CD8-positive, alpha-beta memory T cell (primary cell): ENCODE measurements around the gene PHF11. TPM values are rescaled to one million over a fixed set of nuclear protein-coding genes. Genes with fewer than 3 reads are reported as not detected.
A peak's percentile ranks its signal among the peaks of the same experiment; 100 is the strongest.

Experiments
- CTCF ChIA-PET: fragments of 350-600 bp; sonication (Branson Sonifier 250); formaldehyde crosslinking; loops from one replicate; lab custom pipeline; 2021; ENCODE audit warnings: antibody characterized with exemption; lab: Charles Lee
- POLR2A ChIA-PET: fragments of 350-600 bp; sonication (Branson Sonifier 250); formaldehyde crosslinking; loops from one replicate; lab custom pipeline; 2021; ENCODE audit warnings: antibody characterized with exemption; lab: Charles Lee
- DNase-seq, 5 donors: peaks; one replicate each; pipeline versions ENCODE4 v3.0.0 to v3.0.0-alpha.2; 2020 to 2022; ENCODE audit warnings: mixed read lengths in 1 of 5
- H3K27ac ChIP-seq: one replicate; pipeline ENCODE4 v1.7.0; 2013; ENCODE audit warnings: low read depth, mild to moderate bottlenecking, low read length, moderate library complexity
- H3K27me3 ChIP-seq: 2 replicates; pipeline ENCODE4 v1.7.0; 2013; ENCODE audit warnings: low read length, mild to moderate bottlenecking; ENCODE audit not compliant: insufficient read depth, poor library complexity, severe bottlenecking
- H3K36me3 ChIP-seq: 2 replicates; pipeline ENCODE4 v1.7.0; 2013; ENCODE audit warnings: mild to moderate bottlenecking, low read length, moderate library complexity; ENCODE audit not compliant: insufficient read depth
- H3K4me1 ChIP-seq: 2 replicates; pipeline ENCODE4 v1.7.0; 2013; ENCODE audit warnings: mild to moderate bottlenecking, low read length, moderate library complexity; ENCODE audit not compliant: insufficient read depth
- H3K4me3 ChIP-seq: 2 replicates; pipeline ENCODE4 v1.7.0; 2013; ENCODE audit warnings: mild to moderate bottlenecking, low read length
- H3K9me3 ChIP-seq: 2 replicates; pipeline ENCODE4 v1.7.0; 2013; ENCODE audit warnings: mild to moderate bottlenecking, low read length
- H3K27ac Mint-ChIP-seq, 8 donors: one replicate each; pipeline ENCODE4 v1.8.0; 2020 to 2021; ENCODE audit warnings: mixed read lengths in 8 of 8, mild to moderate bottlenecking in 6 of 8, inconsistent platforms in 3 of 8, moderate library complexity in 3 of 8
- H3K27me3 Mint-ChIP-seq, 2 donors: one replicate each; pipeline ENCODE4 v1.8.0; 2020 to 2021; ENCODE audit warnings: mixed read lengths in 2 of 2, mild to moderate bottlenecking in 1 of 2, moderate library complexity in 1 of 2
- H3K36me3 Mint-ChIP-seq, 3 donors: one replicate each; pipeline ENCODE4 v1.8.0; 2020 to 2021; ENCODE audit warnings: mixed read lengths in 3 of 3, inconsistent platforms in 1 of 3, mild to moderate bottlenecking in 1 of 3
- H3K4me1 Mint-ChIP-seq, 3 donors: one replicate each; pipeline ENCODE4 v1.8.0; 2020 to 2021; ENCODE audit warnings: mixed read lengths in 3 of 3, inconsistent platforms in 1 of 3, mild to moderate bottlenecking in 1 of 3
- H3K4me3 Mint-ChIP-seq, 7 donors: one replicate each; pipeline ENCODE4 v1.8.0; 2020 to 2021; ENCODE audit warnings: mixed read lengths in 7 of 7, mild to moderate bottlenecking in 6 of 7, moderate library complexity in 4 of 7, inconsistent platforms in 2 of 7
- H3K9me3 Mint-ChIP-seq, 5 donors: one replicate each; pipeline ENCODE4 v1.8.0; 2020 to 2022; ENCODE audit warnings: mixed read lengths in 5 of 5, mild to moderate bottlenecking in 3 of 5, moderate library complexity in 2 of 5, inconsistent platforms in 1 of 5
- polyA plus RNA-seq: library from polyadenylated mRNA; unstranded; fragments of 300-500 nt; fragmentation: Illumina TruSeq; gene quantifications from one replicate; pipeline ENCODE4 v1.2.3, GENCODE V29; 2021
- total RNA-seq, 2 experiments: library from RNA; stranded (reverse); gene quantifications; one replicate each; pipeline ENCODE4 v1.2.3, GENCODE V29; 2021

The PHF11 gene
- total and polyA plus RNA-seq, 3 experiments from 2014 or later, result 39.1 to 92.6 (median 43.5) TPM

DNA sequence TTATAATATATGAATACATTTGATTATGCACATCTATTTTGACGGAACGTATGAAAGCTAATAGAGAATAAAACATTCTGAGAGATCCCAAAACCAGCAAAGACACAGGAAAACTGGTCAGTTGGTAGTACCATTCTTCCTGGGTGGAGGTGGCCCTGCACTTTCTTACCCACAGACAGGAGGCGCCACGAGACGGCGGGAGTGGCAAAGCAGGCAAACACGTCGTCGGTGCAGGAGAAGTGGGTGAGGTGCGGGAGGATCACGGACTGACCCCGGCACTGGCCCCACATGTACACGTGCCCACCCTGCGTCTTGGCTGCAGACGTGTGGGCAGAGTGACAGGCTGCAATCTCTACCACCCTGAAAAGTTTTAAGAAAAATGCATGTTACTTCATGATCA lies 53.5 kb downstream of the PHF11 start:
- no peaks in the 10 kb centered on the region for H3K27me3 ChIP-seq
- H3K36me3 ChIP-seq, result no peaks in the 10 kb centered on the region
- H3K4me1 ChIP-seq, result no peaks in the 10 kb centered on the region
- no peak overlapping the region for H3K27ac Mint-ChIP-seq
- no peak for DNase-seq
- H3K4me3 Mint-ChIP-seq, result no peak overlapping the region
- H3K4me3 ChIP-seq, result no peak overlapping the region
- ChIA-PET POLR2A (no interaction called here), CTCF (interaction anchor here (1.1 kb wide), 1 partner anchor 9 kb away, joined by 3 read pairs; no protein-coding TSS in a partner anchor)
- no peaks in the 10 kb centered on the region for H3K4me1 Mint-ChIP-seq
- H3K9me3 ChIP-seq, result no peaks in the 10 kb centered on the region
- H3K36me3 Mint-ChIP-seq, result peaks cover 0 to 81% (median 26%) of the 10 kb centered on the region in 3 donors
- H3K27ac ChIP-seq, result no peak overlapping the region
- H3K9me3 Mint-ChIP-seq, result no peaks in the 10 kb centered on the region
- peaks cover 0 to 1% of the 10 kb centered on the region in 2 donors for H3K27me3 Mint-ChIP-seq

DNA sequence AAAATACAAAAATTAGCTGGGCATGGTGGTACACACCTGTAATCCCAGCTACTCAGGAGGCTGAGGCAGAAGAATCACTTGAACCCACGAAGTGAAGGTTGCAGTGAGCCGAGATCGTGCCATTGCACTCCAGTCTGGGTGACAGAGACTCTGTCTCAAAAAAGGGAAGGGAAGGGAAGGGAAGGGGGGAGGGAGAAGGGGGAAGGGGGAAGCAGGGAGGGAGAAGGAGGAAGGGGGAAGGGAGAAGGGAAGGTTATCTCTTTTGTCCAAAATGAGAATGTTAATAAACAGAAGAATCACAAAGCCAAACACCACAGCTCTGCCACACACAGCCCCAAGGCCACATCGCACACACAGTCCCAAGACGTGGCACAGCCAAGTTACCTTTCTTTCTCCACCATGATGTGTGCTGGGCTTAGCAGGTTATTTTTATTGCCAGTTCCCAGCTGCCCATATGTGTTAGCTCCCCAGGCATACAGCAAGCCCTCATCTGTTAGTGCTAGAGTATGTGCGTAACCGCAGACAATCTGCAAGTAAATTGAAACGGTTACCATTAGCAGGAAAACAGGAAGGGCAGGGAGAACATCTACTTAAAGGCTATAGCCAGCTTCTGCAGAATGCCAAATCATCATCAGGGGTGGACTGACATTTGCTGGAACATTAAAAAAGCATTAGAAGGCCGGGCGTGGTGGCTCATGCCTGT lies 55.3 kb downstream of the PHF11 start:
- ChIA-PET POLR2A (interaction anchor here (0.7 kb wide), 1 partner anchor 307 kb away, joined by 5 read pairs; no protein-coding TSS in a partner anchor), CTCF (no interaction called here)
- H3K36me3 ChIP-seq, result peaks cover 8% of the 10 kb centered on the region
- Mint-ChIP-seq H3K4me1 (no peaks in the 10 kb centered on the region), H3K9me3 (no peaks in the 10 kb centered on the region), H3K27ac (no peak overlapping the region), H3K27me3 (peaks cover 0 to 1% of the 10 kb centered on the region in 2 donors), H3K4me3 (no peak overlapping the region), H3K36me3 (peaks cover 0 to 77% (median 21%) of the 10 kb centered on the region in 3 donors)
- H3K9me3 ChIP-seq, result no peaks in the 10 kb centered on the region
- no peak overlapping the region for H3K27ac ChIP-seq
- H3K4me1 ChIP-seq, result no peaks in the 10 kb centered on the region
- no peak overlapping the region for H3K4me3 ChIP-seq
- H3K27me3 ChIP-seq, result no peaks in the 10 kb centered on the region
- DNase-seq, result no peak

DNA sequence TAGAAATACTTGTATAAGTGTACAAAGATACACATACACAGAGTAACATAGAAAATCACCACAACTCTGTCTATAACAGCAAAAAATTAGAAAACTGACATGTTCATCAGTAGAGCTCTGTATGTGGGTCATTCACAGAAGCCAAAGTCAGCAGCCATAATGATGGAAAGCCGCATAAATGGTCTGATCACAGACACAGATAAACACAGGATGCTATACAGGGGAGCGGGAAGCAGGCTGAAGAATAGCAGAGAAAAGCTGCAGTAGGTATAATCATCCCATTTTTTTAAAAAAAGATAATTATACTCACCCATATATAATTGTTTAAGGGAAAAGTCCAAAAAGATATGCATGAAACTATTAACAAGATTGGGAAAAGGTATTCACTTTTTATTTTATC lies 58.1 kb downstream of the PHF11 start:
- H3K36me3 Mint-ChIP-seq, result peaks cover 7 to 70% (median 19%) of the 10 kb centered on the region in 3 donors
- H3K4me3 Mint-ChIP-seq, result no peak overlapping the region
- Histone ChIP-seq H3K4me3 (no peak overlapping the region), H3K36me3 (peaks cover 8% of the 10 kb centered on the region), H3K27me3 (no peaks in the 10 kb centered on the region), H3K27ac (no peak overlapping the region), H3K9me3 (no peaks in the 10 kb centered on the region), H3K4me1 (no peaks in the 10 kb centered on the region)
- H3K27ac Mint-ChIP-seq, result no peak overlapping the region
- H3K27me3 Mint-ChIP-seq, result no peaks in the 10 kb centered on the region
- no peaks in the 10 kb centered on the region for H3K9me3 Mint-ChIP-seq
- no peak for DNase-seq
- ChIA-PET CTCF (no interaction called here), POLR2A (no interaction called here)
- H3K4me1 Mint-ChIP-seq, result no peaks in the 10 kb centered on the region

DNA sequence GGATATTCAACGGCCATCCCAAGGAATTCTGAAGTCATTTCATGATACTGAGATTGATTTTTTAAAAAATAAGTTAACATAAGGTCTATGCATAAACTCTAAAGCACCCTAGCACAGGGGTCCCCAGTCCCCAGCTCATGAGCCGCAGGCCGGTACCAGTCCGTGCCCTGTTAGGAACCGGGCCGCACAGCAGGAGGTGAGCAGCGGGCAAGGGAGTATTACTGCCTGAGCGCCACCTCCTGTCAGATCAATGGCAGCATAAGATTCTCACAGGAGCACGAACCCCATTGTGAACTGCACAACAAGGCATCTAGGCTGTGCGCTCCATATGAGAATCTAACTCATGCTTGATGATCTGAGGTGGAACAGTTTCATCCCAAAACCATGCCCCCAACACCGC lies 58.6 kb downstream of the PHF11 start:
- peaks cover 12% of the 10 kb centered on the region for H3K36me3 ChIP-seq
- no peaks in the 10 kb centered on the region for H3K4me1 ChIP-seq
- no peak overlapping the region for H3K4me3 Mint-ChIP-seq
- peaks cover 10 to 72% (median 22%) of the 10 kb centered on the region in 3 donors for H3K36me3 Mint-ChIP-seq
- ChIA-PET CTCF (no interaction called here), POLR2A (no interaction called here)
- H3K27me3 Mint-ChIP-seq, result no peaks in the 10 kb centered on the region
- DNase-seq, result no peak
- H3K27ac ChIP-seq, result no peak overlapping the region
- no peak overlapping the region for H3K4me3 ChIP-seq
- H3K4me1 Mint-ChIP-seq, result no peaks in the 10 kb centered on the region
- H3K9me3 Mint-ChIP-seq, result no peaks in the 10 kb centered on the region
- no peak overlapping the region for H3K27ac Mint-ChIP-seq
- H3K27me3 ChIP-seq, result no peaks in the 10 kb centered on the region
- H3K9me3 ChIP-seq, result no peaks in the 10 kb centered on the region

DNA sequence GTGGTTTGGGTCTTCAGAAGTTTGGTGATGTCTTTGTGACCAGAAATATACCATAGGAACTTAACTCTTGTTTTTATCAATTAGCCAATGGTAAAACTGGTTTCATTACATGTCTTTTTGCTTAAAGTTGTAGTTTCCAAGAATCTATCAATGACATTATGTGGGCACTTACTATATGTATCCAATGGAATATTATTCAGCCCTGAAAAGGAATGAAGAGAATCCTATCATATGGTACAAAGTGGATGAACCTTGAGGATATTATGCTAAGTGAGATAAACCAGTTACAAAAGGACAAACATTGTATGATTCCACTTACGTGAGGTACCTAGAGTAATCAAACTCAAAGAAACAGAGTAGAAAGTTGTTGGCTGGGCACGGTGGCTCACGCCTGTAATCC lies 63.3 kb downstream of the PHF11 start:
- Histone ChIP-seq H3K27me3 (no peaks in the 10 kb centered on the region), H3K4me1 (no peaks in the 10 kb centered on the region), H3K36me3 (peaks cover 12% of the 10 kb centered on the region), H3K27ac (no peak overlapping the region), H3K4me3 (no peak overlapping the region), H3K9me3 (no peaks in the 10 kb centered on the region)
- ChIA-PET POLR2A (no interaction called here), CTCF (no interaction called here)
- Mint-ChIP-seq H3K4me3 (no peak overlapping the region), H3K27ac (no peak overlapping the region), H3K27me3 (no peaks in the 10 kb centered on the region), H3K9me3 (no peaks in the 10 kb centered on the region), H3K36me3 (peaks cover 21 to 65% (median 26%) of the 10 kb centered on the region in 3 donors), H3K4me1 (peaks cover 0 to 5% (median 0%) of the 10 kb centered on the region in 3 donors)
- DNase-seq, result no peak

DNA sequence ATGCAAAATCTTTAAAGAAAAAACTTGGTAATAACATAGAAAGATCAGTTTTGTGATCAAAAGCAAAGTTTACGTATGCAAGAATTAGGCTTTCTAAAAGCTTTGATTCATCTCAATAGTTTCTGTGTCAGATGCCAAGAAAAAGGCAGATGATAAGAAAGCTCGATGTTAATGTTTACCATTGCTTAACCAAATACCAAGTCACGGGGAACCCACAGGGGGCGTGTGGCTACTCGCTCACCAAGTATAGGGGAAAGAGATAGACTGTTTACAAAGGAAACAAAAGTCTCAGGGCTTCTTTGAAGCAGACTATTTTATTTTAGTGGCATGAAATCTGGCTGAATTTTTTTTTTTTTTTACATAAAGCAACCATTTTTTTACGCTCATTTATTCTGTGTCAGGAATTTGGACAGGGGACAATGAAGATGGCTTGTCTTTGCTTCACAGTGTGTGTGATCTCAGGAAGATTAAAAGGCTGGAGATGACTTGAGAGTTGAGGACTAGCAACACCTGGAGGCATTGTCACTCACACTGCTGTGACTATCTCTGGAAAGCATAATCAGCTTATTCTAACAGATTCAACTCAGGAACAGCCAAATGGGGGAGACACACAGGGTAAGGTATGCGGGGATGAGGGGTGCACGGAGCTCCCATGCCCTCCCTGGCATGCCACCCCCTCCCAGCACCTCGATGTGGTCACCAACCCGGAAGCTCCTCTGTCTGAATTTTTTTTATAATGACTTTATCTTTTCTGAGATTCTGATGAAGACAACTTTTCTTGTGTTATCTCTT lies 64.7 kb downstream of the PHF11 start:
- ChIA-PET POLR2A (no interaction called here), CTCF (no interaction called here)
- no peaks in the 10 kb centered on the region for H3K27me3 Mint-ChIP-seq
- peaks cover 0 to 5% (median 0%) of the 10 kb centered on the region in 3 donors for H3K4me1 Mint-ChIP-seq
- Histone ChIP-seq H3K27ac (no peak overlapping the region), H3K4me1 (no peaks in the 10 kb centered on the region), H3K4me3 (no peak overlapping the region), H3K9me3 (no peaks in the 10 kb centered on the region), H3K36me3 (peaks cover 9% of the 10 kb centered on the region), H3K27me3 (no peaks in the 10 kb centered on the region)
- H3K9me3 Mint-ChIP-seq, result no peaks in the 10 kb centered on the region
- peak overlapping the region in 2 of 8 donors; percentile 33 to 89 for H3K27ac Mint-ChIP-seq
- DNase-seq, result peak in 1 of 5 donors; percentile 32
- H3K4me3 Mint-ChIP-seq, result no peak overlapping the region
- H3K36me3 Mint-ChIP-seq, result peaks cover 21 to 57% (median 25%) of the 10 kb centered on the region in 3 donors

DNA sequence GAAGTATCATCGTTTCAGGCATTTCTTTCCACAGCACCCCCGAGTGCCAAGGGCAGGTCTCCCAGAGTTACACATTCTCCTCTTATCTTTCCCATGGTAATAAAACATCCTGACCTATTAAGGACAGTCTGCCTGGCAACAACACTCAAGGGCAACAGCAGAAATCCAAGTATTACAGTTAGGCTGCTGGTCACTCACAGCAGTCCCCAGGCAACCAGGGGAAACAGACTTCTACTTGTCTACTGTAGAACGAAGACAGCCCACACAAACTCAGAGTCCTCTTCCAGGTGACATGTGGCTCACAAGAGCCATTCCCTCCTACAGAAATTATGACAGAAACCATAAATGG lies 65.3 kb downstream of the PHF11 start:
- Mint-ChIP-seq H3K36me3 (peaks cover 21 to 58% (median 25%) of the 10 kb centered on the region in 3 donors), H3K27me3 (no peaks in the 10 kb centered on the region), H3K27ac (peak overlapping the region in 1 of 8 donors; percentile 89), H3K4me3 (no peak overlapping the region), H3K4me1 (peaks cover 0 to 5% (median 0%) of the 10 kb centered on the region in 3 donors), H3K9me3 (no peaks in the 10 kb centered on the region)
- ChIA-PET POLR2A (interaction anchor here (0.7 kb wide), 1 partner anchor 24 kb away, joined by 3 read pairs; no protein-coding TSS in a partner anchor), CTCF (no interaction called here)
- no peaks in the 10 kb centered on the region for H3K4me1 ChIP-seq
- H3K27ac ChIP-seq, result no peak overlapping the region
- no peaks in the 10 kb centered on the region for H3K27me3 ChIP-seq
- peaks cover 5% of the 10 kb centered on the region for H3K36me3 ChIP-seq
- H3K9me3 ChIP-seq, result no peaks in the 10 kb centered on the region
- no peak for DNase-seq
- H3K4me3 ChIP-seq, result no peak overlapping the region

DNA sequence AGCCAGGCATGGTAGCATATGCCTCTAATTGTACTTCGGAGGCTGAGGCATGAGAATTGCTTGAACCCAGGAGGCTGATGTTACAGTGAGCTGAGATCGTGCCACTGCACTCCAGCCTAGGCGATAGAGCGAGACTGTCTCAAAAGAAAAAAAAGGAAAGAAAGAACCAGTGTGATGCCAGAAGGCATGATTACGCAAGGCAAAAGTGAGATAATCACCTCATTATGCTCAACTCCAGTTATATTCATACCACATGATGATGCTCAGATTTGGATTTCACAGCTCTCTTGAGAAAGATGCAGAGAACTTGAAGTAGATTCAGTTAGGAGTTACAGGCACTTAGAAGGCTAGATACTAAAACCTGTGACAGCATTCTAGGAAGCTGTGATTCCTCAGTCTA lies 67.8 kb downstream of the PHF11 start:
- no peaks in the 10 kb centered on the region for H3K9me3 Mint-ChIP-seq
- POLR2A ChIA-PET, result no interaction called here

More for the DNA sequence above, 67.8 kb downstream of the PHF11 start:
- Histone ChIP-seq H3K27ac (no peak overlapping the region), H3K36me3 (peaks cover 10% of the 10 kb centered on the region), H3K27me3 (no peaks in the 10 kb centered on the region), H3K4me3 (no peak overlapping the region), H3K4me1 (no peaks in the 10 kb centered on the region), H3K9me3 (no peaks in the 10 kb centered on the region)
- CTCF ChIA-PET, result no interaction called here
- H3K27me3 Mint-ChIP-seq, result no peaks in the 10 kb centered on the region
- no peak overlapping the region for H3K27ac Mint-ChIP-seq
- no peak overlapping the region for H3K4me3 Mint-ChIP-seq
- no peak for DNase-seq
- peaks cover 0 to 5% (median 0%) of the 10 kb centered on the region in 3 donors for H3K4me1 Mint-ChIP-seq
- H3K36me3 Mint-ChIP-seq, result peaks cover 20 to 61% (median 35%) of the 10 kb centered on the region in 3 donors
